GM12878 (cell line): ENCODE results near the gene LAMA2. TPM values are rescaled to one million over a fixed set of nuclear protein-coding genes. Genes with fewer than 3 reads are reported as not detected.

Source experiments
- ATAC-seq: fragments of 200-7000 bp; cut with Tn5 transposase; 3 replicates; pipeline ENCODE4 v1.9.1; 2020; ENCODE audit warnings: mild to moderate bottlenecking, moderate library complexity
- BruUV-seq: library from RNA; stranded (reverse); fragments of 400-500 nt; replicated peaks from 2 replicates; lab custom pipeline; 2021; lab: Mats Ljungman, UMichigan
- CTCF ChIA-PET: fragments of 300-600 bp; sonication (Branson Sonifier 250); formaldehyde crosslinking; extraction: SDS; loops from one replicate; lab custom pipeline; 2021; ENCODE audit warnings: inconsistent platforms; lab: Yijun Ruan, JAX
- POLR2A ChIA-PET: fragments of 350-600 bp; formaldehyde crosslinking; extraction: SDS; loops from one replicate; lab custom pipeline; 2021; ENCODE audit warnings: inconsistent platforms; lab: Charles Lee
- RAD21 ChIA-PET: fragments of 300-600 bp; sonication (Branson Sonifier 250); formaldehyde crosslinking; loops from one replicate; lab custom pipeline; 2023; ENCODE audit warnings: antibody characterized with exemption; ENCODE audit not compliant: unreplicated experiment; lab: Charles Lee
- SMC1A ChIA-PET: fragments of 300-600 bp; sonication (Branson Sonifier 250); formaldehyde crosslinking; loops from one replicate; lab custom pipeline; 2023; ENCODE audit not compliant: unreplicated experiment, uncharacterized antibody; lab: Charles Lee
- DNase-seq: peaks from one replicate; pipeline ENCODE4 v3.0.0-alpha.2; 2011; ENCODE audit warnings: low read depth, low spot score
- FAIRE-seq: peaks from 3 replicates; lab custom pipeline; 2011; peaks lifted over from hg19 to GRCh38; lab: Jason Lieb, UNC
- H2AFZ ChIP-seq: 2 replicates; pipeline ENCODE4 v1.6.0; 2011; ENCODE audit warnings: low read depth, low read length, control low read depth; ENCODE audit not compliant: control insufficient read depth
- H3K27ac ChIP-seq: 2 replicates; pipeline ENCODE4 v1.5.1; 2011; ENCODE audit warnings: control low read depth; ENCODE audit not compliant: control insufficient read depth, insufficient read depth
- H3K27me3 ChIP-seq, 2 experiments: replicated peaks in 1 of 2; 2 replicates each; pipeline versions ENCODE4 v1.6.0 to v1.6.1; 2011; ENCODE audit warnings: low read length in 1 of 2; ENCODE audit not compliant: control insufficient read depth in 2 of 2, insufficient read depth in 2 of 2
- H3K36me3 ChIP-seq, 2 experiments: 2 replicates each; pipeline ENCODE4 v1.5.1; 2011; ENCODE audit warnings: low read length in 1 of 2; ENCODE audit not compliant: control insufficient read depth in 2 of 2, insufficient read depth in 2 of 2
- H3K4me1 ChIP-seq: 2 replicates; pipeline ENCODE4 v1.6.1; 2011; ENCODE audit warnings: mild to moderate bottlenecking, low read length, moderate library complexity, mixed read lengths; ENCODE audit not compliant: control insufficient read depth, insufficient read depth
- H3K4me2 ChIP-seq: 2 replicates; pipeline ENCODE4 v1.6.0; 2011; ENCODE audit warnings: control low read depth; ENCODE audit not compliant: control insufficient read depth, insufficient read depth
- H3K4me3 ChIP-seq: fragments of 200-600 bp; sonication (generic); 2 replicates; pipeline ENCODE4 v1.5.1; 2016
- H3K79me2 ChIP-seq: 2 replicates; pipeline ENCODE4 v1.6.0; 2011; ENCODE audit warnings: low read length; ENCODE audit not compliant: control insufficient read depth, insufficient read depth
- H3K9ac ChIP-seq: 2 replicates; pipeline ENCODE4 v1.8.0; 2011; ENCODE audit warnings: low read length, control low read depth, mixed read lengths; ENCODE audit not compliant: control insufficient read depth, insufficient read depth
- H3K9me3 ChIP-seq: replicated peaks from 3 replicates; pipeline ENCODE4 v1.5.1; 2011; ENCODE audit warnings: mild to moderate bottlenecking, low read length; ENCODE audit not compliant: control insufficient read depth, insufficient read depth
- H4K20me1 ChIP-seq: 2 replicates; pipeline ENCODE4 v1.6.0; 2011; ENCODE audit not compliant: control insufficient read depth, insufficient read depth
- BACH1 ChIP-seq: fragments of 450-650 bp; IDR thresholded peaks from 2 replicates; pipeline ENCODE4 v1.6.1; 2017; ENCODE audit warnings: mild to moderate bottlenecking, borderline replicate concordance
- BCL11A ChIP-seq: IDR thresholded peaks from 2 replicates; pipeline ENCODE4 v1.6.1; 2011; ENCODE audit warnings: low read depth, low read length
- BMI1 ChIP-seq: fragments of 450-650 bp; IDR thresholded peaks from 2 replicates; pipeline ENCODE4 v1.6.1; 2016; ENCODE audit warnings: mild to moderate bottlenecking, moderate library complexity, borderline replicate concordance
- IKZF1 ChIP-seq: fragments of 450-650 bp; conservative IDR thresholded peaks from 2 replicates; pipeline ENCODE4 v1.6.1; 2017; ENCODE audit warnings: antibody characterized with exemption, mild to moderate bottlenecking
- JUNB ChIP-seq: IDR thresholded peaks from 2 replicates; pipeline ENCODE4 v1.6.1; 2016; ENCODE audit warnings: antibody characterized with exemption, mild to moderate bottlenecking
- JUND ChIP-seq: IDR thresholded peaks from 2 replicates; pipeline ENCODE4 v1.6.1; 2012; ENCODE audit warnings: low read depth, mild to moderate bottlenecking, low read length, improper control_type of control experiment, moderate library complexity
- MXI1 ChIP-seq: fragments of 150-350 bp; IDR thresholded peaks from 2 replicates; pipeline ENCODE4 v1.6.1; 2011; ENCODE audit warnings: low read depth, mild to moderate bottlenecking, inconsistent platforms, low read length, improper control_type of control experiment
- NFYB ChIP-seq: IDR thresholded peaks from 2 replicates; pipeline ENCODE4 v1.6.1; 2011; ENCODE audit warnings: low read depth, mild to moderate bottlenecking, low read length, improper control_type of control experiment, moderate library complexity; ENCODE audit not compliant: insufficient read depth
- SIN3A ChIP-seq: IDR thresholded peaks from 2 replicates; pipeline ENCODE4 v1.6.1; 2012; ENCODE audit warnings: low read depth, low read length, improper control_type of control experiment
- SUPT20H ChIP-seq: IDR thresholded peaks from 2 replicates; pipeline ENCODE4 v1.6.1; 2011; ENCODE audit warnings: low read depth, mild to moderate bottlenecking, low read length, moderate library complexity, borderline replicate concordance; ENCODE audit not compliant: control insufficient read depth
- TBL1XR1 ChIP-seq: IDR thresholded peaks from 2 replicates; pipeline ENCODE4 v1.6.1; 2012; ENCODE audit warnings: low read depth, low read length, improper control_type of control experiment
- ZNF207 ChIP-seq: fragments of 450-650 bp; IDR thresholded peaks from 2 replicates; pipeline ENCODE4 v1.6.1; 2014; ENCODE audit warnings: antibody characterized with exemption, mild to moderate bottlenecking, borderline replicate concordance
- ZNF274 ChIP-seq: IDR thresholded peaks from one replicate; pipeline ENCODE4 v1.8.0; 2011; ENCODE audit not compliant: insufficient read length, insufficient read depth
- ZSCAN29 ChIP-seq: fragments of 450-650 bp; IDR thresholded peaks from 2 replicates; pipeline ENCODE4 v1.6.1; 2017; ENCODE audit warnings: mild to moderate bottlenecking, moderate library complexity
- ZZZ3 ChIP-seq: IDR thresholded peaks from 2 replicates; pipeline ENCODE4 v1.6.1; 2011; ENCODE audit warnings: low read depth; ENCODE audit not compliant: control insufficient read depth, insufficient read length
- WGBS: methylation state at CpG from one replicate; pipeline ENCODE4 v1.1.6; 2016; ENCODE audit warnings: low lambda C conversion rate; ENCODE audit not compliant: insufficient replicate concordance, insufficient coverage; ENCODE audit errors: missing lambda C conversion rate; 5-methylcytosine and 5-hydroxymethylcytosine counted together
- in situ Hi-C: fragments of 300-500 bp; cut with MboI; formaldehyde crosslinking; loops from 9 replicates; pipeline ENCODE4 v1.14.3; 2018; ENCODE audit warnings: mixed read lengths
- intact Hi-C: fragments of 100-400 bp; cut with micrococcal nuclease; formaldehyde crosslinking; loops from one replicate; pipeline ENCODE4 v1.14.2; 2022; ENCODE audit not compliant: unreplicated experiment
- polyA plus RNA-seq, 11 experiments: library from polyadenylated mRNA; depleted of rRNA in 4 of 11; unstranded in 6 of 11; stranded (reverse) in 5 of 11; fragments of >200 nt; fragmentation: Nextera tagmentation in 4 of 11; fragmentation: Illumina TruSeq in 1 of 11; extraction: Ambion mirVana in 4 of 11; extraction: Trizol in 1 of 11; gene quantifications; 1 replicate in 1 of 11; 2 replicates in 10 of 11; pipeline versions ENCODE4 v1.2.1 to v1.2.3, GENCODE V29; 2011 to 2016; ENCODE audit warnings: inconsistent platforms in 2 of 11, missing spikeins in 2 of 11, low read depth in 1 of 11
- total RNA-seq, 4 experiments: library from RNA; depleted of rRNA in 3 of 4; stranded (reverse); fragments of >200 nt in 3 of 4; fragmentation: Illumina TruSeq in 1 of 4; extraction: Trizol in 1 of 4; gene quantifications; 2 replicates each; pipeline versions ENCODE4 v1.2.1 to v1.2.3, GENCODE V29; 2013 to 2021
- TF ChIP-seq, protein P1 (sequence below): fragments of 450-650 bp; IDR thresholded peaks from 2 replicates; pipeline ENCODE4 v1.6.1; 2017; ENCODE audit warnings: mild to moderate bottlenecking, moderate library complexity

LAMA2 gene
- total and polyA plus RNA-seq, 10 of the 15 experiments (the other 5 are each of a cell fraction or from before 2014, with no cell fraction given): 0.04 to 2.0 (median 0.37) TPM; not detected in 1

DNA sequence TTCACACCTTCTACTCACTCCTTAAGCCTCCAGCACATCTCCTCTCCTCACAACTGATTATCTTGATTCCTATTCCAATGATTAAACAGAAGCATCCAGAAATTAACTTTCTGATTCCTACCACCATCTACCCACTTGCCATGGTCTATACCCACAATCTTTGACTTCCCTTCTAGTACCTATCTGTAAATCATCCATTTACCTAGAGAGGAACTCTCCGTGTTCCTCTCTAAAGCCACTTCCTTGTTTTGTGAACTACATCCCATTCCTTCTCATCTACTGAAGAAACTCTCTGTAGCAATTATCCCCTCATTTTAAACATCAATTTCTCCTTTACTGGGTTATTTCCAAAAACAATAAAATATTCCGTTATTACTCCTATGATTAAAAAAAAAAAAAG, 659.8 kb downstream of the LAMA2 start:
- Histone ChIP-seq H3K4me2 (no peak overlapping the region), H3K36me3 (no peaks in the 10 kb centered on the region), H3K4me3 (no peak overlapping the region), H2AFZ (no peak overlapping the region), H3K4me1 (no peaks in the 10 kb centered on the region), H3K27me3 (0 out of 4 replicates have a peak, but pooled peaks cover 0 to 2% of the 10 kb centered on the region in 2 experiments), H3K79me2 (no peaks in the 10 kb centered on the region), H3K27ac (no peak overlapping the region), H4K20me1 (no peaks in the 10 kb centered on the region), H3K9me3 (no peaks in the 10 kb centered on the region; the same call in 2 of the 3 replicates), H3K9ac (no peak overlapping the region)
- ChIA-PET POLR2A (no interaction called here), CTCF (no interaction called here), RAD21 (no interaction called here), SMC1A (no interaction called here)
- TF ChIP-seq BMI1: no peak
- TF ChIP-seq ZSCAN29: no peak
- no peak for TF ChIP-seq JUNB
- TF ChIP-seq ZZZ3: no peak
- no peak for TF ChIP-seq BCL11A
- no peak for TF ChIP-seq JUND
- no peak for TF ChIP-seq ZNF274
- no peak for TF ChIP-seq ZNF207
- no peak for TF ChIP-seq IKZF1
- WGBS: 0% methylated on average over 1 of the region's 2 CpGs
- no peak for ATAC-seq
- FAIRE-seq: no peak
- no peak for DNase-seq
- intact Hi-C loops (no loop called here), in situ Hi-C loops (no loop called here)
- TSS peak; percentile 48 for BruUV-seq

DNA sequence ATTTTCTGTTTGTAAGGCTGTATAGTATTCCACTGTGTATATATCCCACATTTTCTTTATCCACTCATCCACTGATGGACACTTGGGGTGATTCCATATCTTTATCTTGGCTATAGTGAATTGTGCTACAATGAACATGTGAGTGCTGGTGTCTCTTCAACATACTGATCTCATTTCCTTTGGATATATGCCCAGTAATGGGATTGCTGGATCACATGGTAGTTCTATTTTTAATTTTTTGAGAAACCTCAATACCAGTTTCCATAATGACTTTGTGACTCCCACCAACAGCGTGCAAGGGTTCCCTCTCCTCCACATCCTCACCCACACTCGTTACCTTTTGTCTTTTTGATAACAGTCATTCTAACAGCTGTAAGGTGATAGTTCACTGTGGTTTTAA, 661.0 kb downstream of the LAMA2 start:
- no peaks in the 10 kb centered on the region for H3K27me3 ChIP-seq
- DNase-seq: no peak
- intact Hi-C loops: no loop called here
- ChIA-PET SMC1A (interaction anchor here (0.5 kb wide), 1 partner anchor 40 kb away, joined by 3 read pairs; no protein-coding TSS in a partner anchor), POLR2A (no interaction called here), RAD21 (no interaction called here), CTCF (interaction anchor here (1.6 kb wide), 1 partner anchor 45 kb away, joined by 3 read pairs; no protein-coding TSS in a partner anchor)
- H2AFZ ChIP-seq: no peak overlapping the region
- no TSS peak for BruUV-seq
- no peak overlapping the region for H3K27ac ChIP-seq
- WGBS: 0% methylated on average over 2 of the region's 2 CpGs
- H3K4me2 ChIP-seq: no peak overlapping the region
- in situ Hi-C loops: no loop called here
- H3K36me3 ChIP-seq: no peaks in the 10 kb centered on the region
- no peaks in the 10 kb centered on the region for H3K4me1 ChIP-seq
- H4K20me1 ChIP-seq: no peaks in the 10 kb centered on the region
- no peak for TF ChIP-seq MXI1
- no peak for TF ChIP-seq SUPT20H
- TF ChIP-seq SIN3A: no peak
- no peak for TF ChIP-seq TBL1XR1
- TF ChIP-seq BACH1: no peak
- TF ChIP-seq, protein P1, sequence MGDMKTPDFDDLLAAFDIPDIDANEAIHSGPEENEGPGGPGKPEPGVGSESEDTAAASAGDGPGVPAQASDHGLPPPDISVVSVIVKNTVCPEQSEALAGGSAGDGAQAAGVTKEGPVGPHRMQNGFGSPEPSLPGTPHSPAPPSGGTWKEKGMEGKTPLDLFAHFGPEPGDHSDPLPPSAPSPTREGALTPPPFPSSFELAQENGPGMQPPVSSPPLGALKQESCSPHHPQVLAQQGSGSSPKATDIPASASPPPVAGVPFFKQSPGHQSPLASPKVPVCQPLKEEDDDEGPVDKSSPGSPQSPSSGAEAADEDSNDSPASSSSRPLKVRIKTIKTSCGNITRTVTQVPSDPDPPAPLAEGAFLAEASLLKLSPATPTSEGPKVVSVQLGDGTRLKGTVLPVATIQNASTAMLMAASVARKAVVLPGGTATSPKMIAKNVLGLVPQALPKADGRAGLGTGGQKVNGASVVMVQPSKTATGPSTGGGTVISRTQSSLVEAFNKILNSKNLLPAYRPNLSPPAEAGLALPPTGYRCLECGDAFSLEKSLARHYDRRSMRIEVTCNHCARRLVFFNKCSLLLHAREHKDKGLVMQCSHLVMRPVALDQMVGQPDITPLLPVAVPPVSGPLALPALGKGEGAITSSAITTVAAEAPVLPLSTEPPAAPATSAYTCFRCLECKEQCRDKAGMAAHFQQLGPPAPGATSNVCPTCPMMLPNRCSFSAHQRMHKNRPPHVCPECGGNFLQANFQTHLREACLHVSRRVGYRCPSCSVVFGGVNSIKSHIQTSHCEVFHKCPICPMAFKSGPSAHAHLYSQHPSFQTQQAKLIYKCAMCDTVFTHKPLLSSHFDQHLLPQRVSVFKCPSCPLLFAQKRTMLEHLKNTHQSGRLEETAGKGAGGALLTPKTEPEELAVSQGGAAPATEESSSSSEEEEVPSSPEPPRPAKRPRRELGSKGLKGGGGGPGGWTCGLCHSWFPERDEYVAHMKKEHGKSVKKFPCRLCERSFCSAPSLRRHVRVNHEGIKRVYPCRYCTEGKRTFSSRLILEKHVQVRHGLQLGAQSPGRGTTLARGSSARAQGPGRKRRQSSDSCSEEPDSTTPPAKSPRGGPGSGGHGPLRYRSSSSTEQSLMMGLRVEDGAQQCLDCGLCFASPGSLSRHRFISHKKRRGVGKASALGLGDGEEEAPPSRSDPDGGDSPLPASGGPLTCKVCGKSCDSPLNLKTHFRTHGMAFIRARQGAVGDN: no peak
- TF ChIP-seq NFYB: no peak
- FAIRE-seq: no peak
- H3K4me3 ChIP-seq: no peak overlapping the region
- ATAC-seq: no peak
- H3K79me2 ChIP-seq: no peaks in the 10 kb centered on the region
- no peaks in the 10 kb centered on the region; the same call in 2 of the 3 replicates for H3K9me3 ChIP-seq
- no peak overlapping the region for H3K9ac ChIP-seq
